IPS-11a (cell line): ENCODE measurements around the gene ERN2.
"Not testable (repeated sequence)": the region's sequence is repeated elsewhere in the genome, so short reads cannot be mapped to it uniquely, and the experiment has no call there.

Experiments
- H3K4me3 ChIP-seq: one replicate; pipeline ENCODE4 v1.5.1; 2013; ENCODE audit warnings: low read depth, low read length, control low read depth

The ERN2 gene

DNA sequence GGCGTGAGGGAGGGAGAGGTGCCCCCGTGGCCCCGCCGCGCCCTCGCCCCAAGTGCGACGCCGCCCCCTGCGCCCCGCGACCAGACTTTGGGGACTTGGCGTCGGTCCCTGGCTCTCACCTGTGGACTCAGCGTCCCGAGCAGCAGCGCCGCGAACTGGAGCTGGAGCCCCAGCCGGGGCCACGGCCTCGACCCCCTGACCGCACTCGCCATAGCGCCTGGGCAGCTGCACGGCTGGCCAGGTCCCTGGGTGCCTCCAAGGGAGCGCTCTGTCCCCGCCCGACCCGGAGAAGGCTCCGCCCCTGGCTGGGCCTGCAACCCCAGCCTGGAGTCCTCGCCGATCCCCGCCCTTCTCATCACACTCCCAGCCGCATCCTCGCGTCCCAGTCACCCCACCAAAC is at the start of gene ERN2:
Gene ERN2, minus strand, starts transcription at position 247 of the 400 bp plus-strand sequence. Its CDS starts 35 bp downstream, at position 212.
- H3K4me3 ChIP-seq = peak within 1 kb of the TSS; percentile 33

DNA sequence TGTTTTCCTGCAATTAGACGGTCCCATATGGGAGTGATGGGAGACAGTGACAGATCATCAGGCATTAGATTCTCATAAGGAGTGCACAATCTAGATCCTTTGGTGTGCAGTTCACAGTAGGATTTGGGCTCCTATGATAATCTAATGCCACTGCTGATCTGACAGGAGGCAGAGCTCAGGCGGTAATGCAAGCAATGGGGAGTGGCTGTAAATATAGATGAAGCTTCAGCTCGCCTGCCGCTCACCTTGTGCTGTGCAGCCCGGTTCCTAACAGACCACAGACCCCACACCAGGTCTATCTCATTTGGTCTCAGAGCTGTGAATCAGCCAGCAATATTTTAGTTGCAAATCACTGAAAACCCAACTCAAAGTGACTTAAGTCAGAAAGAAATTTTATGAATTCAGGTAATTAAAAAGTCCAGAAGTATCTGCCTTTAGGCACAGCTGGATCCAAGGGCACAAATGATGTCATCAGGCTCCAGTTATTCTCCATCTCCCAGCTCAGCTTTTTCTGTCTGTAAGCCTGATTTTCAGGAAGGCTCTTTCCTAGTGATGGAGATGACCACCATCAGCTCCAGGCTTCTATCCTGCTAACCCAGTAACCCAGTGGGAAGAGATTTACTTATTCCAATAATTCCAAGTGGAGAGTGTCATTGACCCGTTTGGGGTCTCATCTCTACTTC is 45.1 kb upstream of the ERN2 start:
- no peak overlapping the region for H3K4me3 ChIP-seq

DNA sequence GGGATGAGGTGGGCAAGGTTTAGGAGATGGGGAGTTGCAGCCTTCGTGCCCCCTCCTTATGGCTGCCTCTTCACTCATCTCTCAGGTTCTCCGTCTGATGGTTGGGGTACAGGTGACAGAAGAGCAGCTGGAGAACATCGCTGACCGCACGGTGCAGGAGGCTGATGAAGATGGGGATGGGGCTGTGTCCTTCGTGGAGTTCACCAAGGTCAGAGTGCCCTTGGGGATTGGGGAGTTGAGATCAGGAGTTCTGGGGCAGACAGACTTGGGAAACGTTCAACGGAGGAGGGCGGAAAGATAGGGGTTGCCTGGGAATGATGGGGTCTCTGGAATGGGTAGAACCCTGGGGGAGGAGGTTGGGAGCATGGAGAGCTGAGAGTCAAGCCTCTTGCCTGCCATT is 44.1 kb upstream of the ERN2 start:
- no peak overlapping the region for H3K4me3 ChIP-seq

DNA sequence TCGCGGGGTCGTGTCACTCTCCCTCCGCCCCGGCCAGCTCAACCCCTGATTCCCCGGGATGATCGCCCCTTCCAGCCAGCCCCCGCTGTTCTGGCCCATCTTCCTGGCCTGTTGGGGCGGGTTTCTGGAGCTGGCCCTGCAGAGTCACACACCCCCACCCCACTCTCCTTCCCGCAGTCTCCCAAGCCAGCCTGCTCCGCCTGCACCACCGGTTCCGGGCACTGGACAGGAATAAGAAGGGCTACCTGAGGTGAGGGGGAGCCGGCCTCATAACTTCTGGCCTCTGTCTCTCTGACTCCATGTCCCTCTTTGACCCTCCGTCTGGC is 42.4 kb upstream of the ERN2 start:
- no peak overlapping the region for H3K4me3 ChIP-seq

- H3K4me3 ChIP-seq = peak within 1 kb of the TSS; percentile 1
Measured at GRCh38 chr16:23754594-23755483, 41.8 kb upstream of the ERN2 start, which contains the start of gene CHP2. Gene CHP2 (plus strand): TSS chr16:23755026. CDS start chr16:23755050, 24 bp downstream.

- H3K4me3 ChIP-seq = peak overlapping the region; percentile 1
Measured at GRCh38 chr16:23753908-23754593, 41.0 kb upstream of the ERN2 start.

DNA sequence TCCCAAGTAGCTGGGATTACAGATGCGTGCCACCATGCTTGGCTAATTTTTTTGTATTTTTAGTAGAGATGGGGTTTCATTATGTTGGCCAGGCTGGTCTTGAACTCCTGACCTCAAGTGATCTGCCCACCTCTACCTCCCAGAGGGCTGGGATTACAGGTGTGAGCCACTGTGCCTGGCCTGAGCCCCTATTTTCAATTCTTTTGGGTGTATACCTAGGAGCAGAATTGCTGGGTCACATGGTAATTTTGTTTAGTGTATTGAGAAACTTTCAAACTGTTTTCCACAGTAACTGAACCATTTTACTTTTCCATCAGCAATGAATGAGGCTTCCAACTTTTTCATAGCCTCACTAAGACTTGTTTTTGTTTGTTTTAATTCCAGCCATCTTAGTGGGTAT is 38.0 kb upstream of the ERN2 start:
- not testable (repeated sequence) for H3K4me3 ChIP-seq

GRCh38 chr16:23748630-23749029 is 35.6 kb upstream of the ERN2 start:
- H3K4me3 ChIP-seq = no peak overlapping the region

DNA sequence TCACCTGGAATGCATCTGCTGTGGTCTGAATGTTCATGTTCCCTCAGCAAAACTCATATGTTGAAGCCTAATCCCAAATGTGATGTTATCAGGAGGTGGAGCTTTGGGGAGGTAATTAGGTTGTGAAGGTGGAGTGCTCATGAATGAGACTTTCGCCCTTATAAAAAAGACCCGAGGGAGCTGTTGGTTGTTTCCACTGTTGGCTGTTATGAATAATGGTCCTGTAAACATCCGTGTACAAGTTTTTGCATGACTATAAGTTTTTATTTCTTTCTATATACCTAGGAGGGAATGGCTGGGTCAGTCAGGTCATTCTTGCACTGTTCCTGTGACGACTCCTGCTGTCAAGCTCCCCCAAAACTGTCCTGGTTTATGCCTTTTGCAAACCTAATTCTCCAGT is 32.2 kb upstream of the ERN2 start:
- no peak overlapping the region for H3K4me3 ChIP-seq

DNA sequence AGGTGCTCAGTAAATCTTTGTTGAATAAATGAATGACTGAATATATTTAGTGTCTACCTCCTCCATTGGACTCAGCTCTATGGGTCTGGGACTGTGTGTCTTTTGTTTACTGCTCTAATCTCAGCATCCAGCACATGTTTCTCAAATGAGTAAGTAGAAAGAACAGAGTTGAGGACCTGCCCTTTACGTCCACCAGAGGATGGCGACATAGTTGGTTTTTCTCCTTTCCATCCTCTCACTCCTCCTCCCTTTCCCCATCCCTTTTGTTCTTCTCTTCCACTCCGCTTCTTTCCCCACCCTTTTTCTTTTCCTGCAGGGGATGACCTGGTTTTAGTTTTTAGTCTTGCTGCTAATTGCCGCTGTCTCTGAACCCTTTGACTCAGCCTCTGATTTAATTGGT is 29.7 kb upstream of the ERN2 start:
- no peak overlapping the region for H3K4me3 ChIP-seq

- no peak overlapping the region for H3K4me3 ChIP-seq
Measured at GRCh38 chr16:23741675-23742303, 28.8 kb upstream of the ERN2 start.

GRCh38 chr16:23739516-23739915 is 26.5 kb upstream of the ERN2 start:
- no peak overlapping the region for H3K4me3 ChIP-seq

DNA sequence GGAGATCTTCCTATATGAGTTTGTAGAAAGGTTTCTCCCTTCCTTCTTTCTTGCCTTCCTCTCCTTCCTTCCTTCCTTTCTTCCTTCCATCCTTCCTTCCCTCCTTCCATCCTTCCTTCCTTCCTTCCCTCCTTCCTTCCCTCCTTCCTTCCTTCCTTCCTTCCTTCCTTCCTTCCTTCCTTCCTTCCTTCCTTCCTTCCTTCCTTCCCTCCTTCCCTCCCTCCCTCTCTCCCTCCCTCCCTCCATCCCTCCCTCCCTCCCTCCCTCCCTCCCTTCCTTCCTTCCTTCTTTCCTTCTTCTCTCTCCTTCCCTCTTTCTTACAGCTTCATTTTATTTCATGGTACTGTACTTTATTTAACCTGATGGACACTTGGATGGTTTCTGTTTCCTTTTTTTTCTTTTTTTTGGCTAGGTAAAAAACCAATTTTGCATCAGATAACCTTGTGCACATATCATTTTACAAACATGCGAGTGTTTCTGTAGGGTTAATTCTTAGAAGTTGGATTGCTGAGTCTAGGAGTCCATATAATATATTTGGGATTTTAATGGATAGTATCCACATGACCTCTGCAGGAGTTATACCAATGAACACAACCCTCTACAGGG is 24.5 kb upstream of the ERN2 start:
- not testable (repeated sequence) for H3K4me3 ChIP-seq

GRCh38 chr16:23734176-23734893 is 21.3 kb upstream of the ERN2 start:
- no peak overlapping the region for H3K4me3 ChIP-seq

DNA sequence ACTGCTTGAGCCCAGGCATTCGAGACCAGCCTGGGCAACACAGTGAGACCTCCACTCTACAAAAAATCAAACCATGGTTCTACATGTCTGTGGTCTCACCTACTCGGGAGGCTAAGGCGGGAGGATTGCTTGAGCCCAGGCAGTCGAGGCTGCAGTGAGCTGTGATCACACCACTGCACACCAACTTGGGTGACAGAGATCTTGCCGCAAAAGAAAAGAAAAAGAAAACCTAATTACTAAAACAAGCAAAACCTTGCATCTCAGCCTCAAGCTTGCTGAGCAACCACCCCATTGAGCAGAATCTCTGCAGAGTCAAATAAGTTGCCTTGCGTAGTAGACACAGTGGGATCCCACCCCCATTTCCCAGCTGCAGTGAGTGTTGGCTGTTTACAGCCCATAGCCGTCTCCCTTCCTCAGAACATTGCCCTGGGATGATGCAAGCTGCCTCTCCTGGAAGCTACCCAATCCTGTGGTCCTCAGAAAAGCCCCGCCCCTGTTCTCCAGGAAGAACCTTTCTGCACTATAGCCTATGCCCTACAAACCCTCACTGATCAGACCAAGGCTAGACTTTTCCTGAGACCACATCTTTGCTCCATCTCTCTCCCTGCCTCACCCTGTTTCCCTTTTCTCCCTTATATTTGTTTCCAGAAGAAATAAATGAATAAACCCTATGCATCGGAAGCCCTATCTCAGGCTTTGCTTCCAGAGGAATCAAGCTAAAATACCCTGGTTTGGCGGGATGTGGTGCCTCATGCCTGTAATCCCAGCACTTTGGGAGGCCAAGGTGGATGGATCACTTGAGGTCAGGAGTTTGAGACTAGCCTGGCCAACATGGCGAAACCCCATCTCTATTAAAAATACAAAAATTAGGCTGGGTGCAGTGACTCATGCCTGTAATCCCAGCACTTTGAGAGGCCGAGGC is 16.7 kb upstream of the ERN2 start:
- no peak overlapping the region for H3K4me3 ChIP-seq

- H3K4me3 ChIP-seq = no peak overlapping the region
Measured at GRCh38 chr16:23728112-23728477, 15.1 kb upstream of the ERN2 start.

DNA sequence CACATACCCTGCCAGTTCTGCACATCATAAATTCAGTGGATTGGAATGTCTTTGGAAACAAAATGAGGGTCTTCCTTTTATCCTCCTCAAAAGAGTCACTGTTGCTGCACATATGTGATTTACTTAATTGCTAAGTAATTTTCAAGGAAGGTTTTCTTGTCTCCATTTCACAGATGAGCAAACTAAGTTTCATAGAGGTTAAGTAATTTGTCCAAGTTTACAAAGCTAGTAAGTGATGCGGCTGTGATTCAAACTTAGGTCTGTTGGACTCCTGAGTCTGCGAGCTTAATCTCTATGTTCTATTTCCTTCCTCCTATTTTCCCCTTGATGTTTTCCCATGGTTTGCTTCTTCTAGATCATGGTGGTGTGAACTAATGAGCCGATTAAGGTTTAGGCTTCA is 13.7 kb upstream of the ERN2 start:
- no peak overlapping the region for H3K4me3 ChIP-seq

GRCh38 chr16:23724785-23725131 is 11.7 kb upstream of the ERN2 start:
- H3K4me3 ChIP-seq = no peak overlapping the region

DNA sequence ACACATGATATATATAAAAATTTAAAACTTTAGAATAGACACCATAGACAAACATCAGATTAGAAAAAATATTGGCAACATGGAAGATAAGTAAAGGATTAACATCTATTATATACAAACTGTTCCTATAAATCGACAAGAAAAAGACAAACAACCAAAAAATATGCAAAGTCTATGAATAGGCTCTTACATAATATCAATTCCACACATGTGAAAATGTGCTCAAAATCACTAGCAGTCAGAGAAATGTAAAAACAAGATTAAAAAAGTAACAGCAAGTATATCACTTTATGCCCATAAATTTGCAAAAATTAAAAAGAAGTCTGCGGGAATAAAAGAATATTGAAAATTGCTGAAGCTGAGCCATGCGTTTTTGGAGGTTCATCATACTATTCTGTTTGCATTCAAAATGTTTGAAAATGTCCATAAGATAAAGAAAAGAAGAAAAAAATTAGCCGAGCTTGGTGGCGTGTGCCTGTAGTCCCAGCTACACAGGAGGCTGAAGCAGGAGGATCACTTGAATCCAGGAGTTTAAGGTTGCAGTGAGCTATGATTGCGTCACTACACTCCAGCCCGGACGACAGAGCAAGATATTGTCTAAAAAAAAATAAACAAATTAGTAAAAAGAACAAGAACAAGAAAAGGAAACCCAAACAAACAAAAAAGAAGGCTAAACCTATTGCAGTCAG is 11.2 kb upstream of the ERN2 start:
- H3K4me3 ChIP-seq = no peak overlapping the region
